ENCODE results near the gene CPA5. TPM values are rescaled to one million over a fixed set of nuclear protein-coding genes. Genes with fewer than 3 reads are reported as not detected.
A peak's percentile ranks its signal among the peaks of the same experiment; 100 is the strongest.

CPA5 gene
- total and polyA plus RNA-seq, 9 of the 15 experiments (the other 6 are each of a cell fraction or from before 2014, with no cell fraction given) = 0.13 to 2.4 (median 0.91) TPM

DNA sequence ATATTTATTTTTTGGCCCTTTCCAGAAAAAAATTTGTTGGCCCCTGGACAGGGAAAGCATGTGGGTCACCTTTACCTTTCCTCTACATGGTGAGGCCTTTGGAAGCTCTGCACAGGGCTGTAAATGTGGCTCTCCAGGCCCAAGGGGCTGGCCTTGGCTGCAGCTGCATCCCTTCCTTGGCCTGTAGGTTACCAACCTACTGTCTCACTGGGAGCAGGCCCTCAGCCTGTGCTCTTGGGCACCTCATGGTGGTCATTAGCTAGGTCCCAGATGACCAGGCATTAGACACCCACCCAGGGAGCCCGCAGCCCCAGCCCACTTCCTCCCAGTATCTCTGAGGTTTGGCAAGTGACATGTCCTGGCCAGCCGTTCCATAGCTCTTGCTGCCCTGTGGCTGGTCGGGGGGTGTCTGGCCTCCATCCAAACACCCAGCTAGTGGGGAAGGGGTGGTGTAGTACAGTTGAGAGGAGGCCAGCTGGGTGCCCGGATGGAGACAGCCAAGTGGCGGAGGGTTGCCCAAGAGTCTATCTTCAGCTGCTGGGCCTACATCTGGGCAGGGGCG, 7.1 kb upstream of the CPA5 start:
- Histone ChIP-seq H4K20me1 (replicated peaks; ENCODE audit: control insufficient read depth, insufficient read depth, low read length) (no peaks in the 10 kb centered on the region), H3K27ac (ENCODE audit: extremely low read depth, low read depth, low read length) (no peak overlapping the region), H3K4me3 (no peak overlapping the region), H3K9me1 (ENCODE audit: control insufficient read depth, insufficient read depth, low read length) (no peaks in the 10 kb centered on the region), H3K9me3 (replicated peaks; ENCODE audit: control insufficient read depth, insufficient read depth, low read depth, low read length) (no peaks in the 10 kb centered on the region), H3K9ac (ENCODE audit: insufficient read depth in 1 of 2, low read depth in 2 of 2, low read length in 2 of 2) (no peak overlapping the region), H2AFZ (ENCODE audit: low read depth, low read length) (no peak overlapping the region), H3K4me1 (replicated peaks in 1 of 2; ENCODE audit: control insufficient read depth in 2 of 2, insufficient read depth in 2 of 2, low read length in 2 of 2) (no peaks in the 10 kb centered on the region), H3K36me3 (ENCODE audit: control insufficient read depth, insufficient read depth, low read length) (no peaks in the 10 kb centered on the region), H3K79me2 (ENCODE audit: control insufficient read depth, insufficient read depth, low read length) (no peaks in the 10 kb centered on the region), H3K4me2 (ENCODE audit: insufficient read depth, low read length) (no peak overlapping the region), H3K27me3 (ENCODE audit: control insufficient read depth in 2 of 2, insufficient read depth in 2 of 2, low read length in 2 of 2) (peaks cover 10 to 41% of the 10 kb centered on the region in 2 experiments; a peak in 3 of 5 replicates)
- TF ChIP-seq CTCF (IDR thresholded peaks at IDR 0.05 in 2 of 3, conservative IDR thresholded peaks at IDR 0.05 in 1 of 3; ENCODE audit: insufficient read depth in 2 of 3, low read depth in 1 of 3, low read length in 3 of 3) = peak in 1 of 3 experiments; percentile 50; a peak in 2 of 6 replicates
- no peak for TF ChIP-seq RBM14 (IDR thresholded peaks at IDR 0.05; ENCODE audit: borderline replicate concordance, insufficient read depth, low read depth, low read length)
- BruUV-seq (replicated peaks) = no TSS peak
- ATAC-seq = peak; percentile 76
- FAIRE-seq = no peak
- ChIA-PET POLR2A (interaction anchor here (0.7 to 1.7 kb wide), 2 partner anchors 12 to 15 kb away, joined by 3 to 6 read pairs; no protein-coding TSS in a partner anchor), CTCF (ENCODE audit: low intra/inter-chr PET ratio) (no interaction called here)
- intact Hi-C loops (cut with micrococcal nuclease) = no loop called here
- no peak for DNase-seq (ENCODE audit: extremely low read depth in 1 of 4, low spot score in 3 of 4)
- 18% methylated on average over 6 of the region's 6 CpGs for WGBS (ENCODE audit: insufficient coverage, low coverage, missing lambda C conversion rate)
- in situ Hi-C loops (cut with MboI) = no loop called here

- Histone ChIP-seq H3K9ac (ENCODE audit: insufficient read depth in 1 of 2, low read depth in 2 of 2, low read length in 2 of 2) (no peak overlapping the region), H3K9me3 (replicated peaks; ENCODE audit: control insufficient read depth, insufficient read depth, low read depth, low read length) (no peaks in the 10 kb centered on the region), H3K4me2 (ENCODE audit: insufficient read depth, low read length) (no peak overlapping the region), H3K4me3 (no peak overlapping the region), H2AFZ (ENCODE audit: low read depth, low read length) (no peak overlapping the region), H3K36me3 (ENCODE audit: control insufficient read depth, insufficient read depth, low read length) (no peaks in the 10 kb centered on the region), H3K4me1 (replicated peaks in 1 of 2; ENCODE audit: control insufficient read depth in 2 of 2, insufficient read depth in 2 of 2, low read length in 2 of 2) (no peaks in the 10 kb centered on the region), H3K9me1 (ENCODE audit: control insufficient read depth, insufficient read depth, low read length) (no peaks in the 10 kb centered on the region), H4K20me1 (replicated peaks; ENCODE audit: control insufficient read depth, insufficient read depth, low read length) (no peaks in the 10 kb centered on the region), H3K27ac (ENCODE audit: extremely low read depth, low read depth, low read length) (no peak overlapping the region), H3K27me3 (ENCODE audit: control insufficient read depth in 2 of 2, insufficient read depth in 2 of 2, low read length in 2 of 2) (peaks cover 10 to 41% of the 10 kb centered on the region in 2 experiments; a peak in 3 of 5 replicates), H3K79me2 (ENCODE audit: control insufficient read depth, insufficient read depth, low read length) (no peaks in the 10 kb centered on the region)
- in situ Hi-C loops (cut with MboI) = no loop called here
- no peak for DNase-seq (ENCODE audit: extremely low read depth in 1 of 4, low spot score in 3 of 4)
- ChIA-PET POLR2A (interaction anchor here (0.7 to 1.7 kb wide), 3 partner anchors 12 to 24 kb away, joined by 3 to 6 read pairs (median 3); no protein-coding TSS in a partner anchor), CTCF (ENCODE audit: low intra/inter-chr PET ratio) (no interaction called here)
- ATAC-seq = no peak
- 16% methylated on average over 3 of the region's 3 CpGs for WGBS (ENCODE audit: insufficient coverage, low coverage, missing lambda C conversion rate)
- no peak for FAIRE-seq
- intact Hi-C loops (cut with micrococcal nuclease) = no loop called here
- BruUV-seq (replicated peaks) = no TSS peak
- no peak for TF ChIP-seq PHF8 (IDR thresholded peaks at IDR 0.05; ENCODE audit: borderline replicate concordance, low read length)
- TF ChIP-seq SMC3 (conservative IDR thresholded peaks at IDR 0.05; ENCODE audit: insufficient read depth, low read depth, low read length) = no peak
- TF ChIP-seq ZMIZ1 (IDR thresholded peaks at IDR 0.05; ENCODE audit: low read depth in 2 of 2, low read length in 2 of 2) = no peak
- TF ChIP-seq TCF7L2 (IDR thresholded peaks at IDR 0.05; ENCODE audit: low read depth, low read length) = no peak
- no peak for TF ChIP-seq TGIF2 (CRISPR knock-in tag; IDR thresholded peaks at IDR 0.05)
Measured at GRCh38 chr7:130338233-130338632, 6.4 kb upstream of the CPA5 start.

Data from K562 (cell line).